Neural progenitor cell (in vitro differentiated cells): ENCODE data around the gene UBE2G2.

Experiments
- CTCF ChIP-seq: fragments of 200-600 bp; sonication (generic); IDR thresholded peaks from 2 replicates; pipeline ENCODE4 v1.5.1; 2017; ENCODE audit warnings: antibody characterized with exemption, mild to moderate bottlenecking
- EZH2phosphoT487 ChIP-seq: fragments of 200-600 bp; sonication (generic); IDR thresholded peaks from 2 replicates; pipeline ENCODE4 v1.6.1; 2017; ENCODE audit warnings: antibody characterized with exemption

- TF ChIP-seq CTCF (no peak), EZH2phosphoT487 (no peak)
Observed at GRCh38 chr21:44835647-44835973, 34.0 kb upstream of the UBE2G2 start.
